HepG2 (cell line): ENCODE results near the gene C1QL2. TPM values are rescaled to one million over a fixed set of nuclear protein-coding genes. Genes with fewer than 3 reads are reported as not detected.

Source experiments
- ATAC-seq: fragments of 200-7000 bp; cut with Tn5 transposase; 3 replicates; pipeline ENCODE4 v1.9.1; 2020; ENCODE audit warnings: mild to moderate bottlenecking, moderate library complexity
- BruUV-seq: library from RNA; stranded (reverse); fragments of 400-500 nt; replicated peaks from 2 replicates; lab custom pipeline; 2021; lab: Mats Ljungman, UMichigan
- CTCF ChIA-PET: fragments of 300-600 bp; formaldehyde crosslinking; extraction: SDS; loops from one replicate; lab custom pipeline; 2021; ENCODE audit warnings: low total read pairs, inconsistent platforms, low intra/inter-chr PET ratio; lab: Yijun Ruan, JAX
- POLR2A ChIA-PET: fragments of 350-600 bp; sonication (Branson Sonifier 250); formaldehyde crosslinking; loops from one replicate; lab custom pipeline; 2020; ENCODE audit warnings: antibody characterized with exemption, inconsistent platforms; lab: Yijun Ruan, JAX
- DNase-seq: peaks from one replicate; pipeline ENCODE4 v3.0.0-alpha.2; 2015; ENCODE audit warnings: low spot score
- FAIRE-seq: peaks from 3 replicates; lab custom pipeline; 2011; peaks lifted over from hg19 to GRCh38; lab: Jason Lieb, UNC
- H2AFZ ChIP-seq: one replicate; pipeline ENCODE4 v1.6.1; 2011; ENCODE audit warnings: low read length, inconsistent platforms
- H3K27ac ChIP-seq: fragments of 300-600 bp; 3 replicates; pipeline ENCODE4 v1.8.0; 2011; ENCODE audit warnings: mixed run types, mild to moderate bottlenecking, mixed read lengths, low read length, inconsistent platforms; ENCODE audit not compliant: insufficient read depth; ENCODE audit errors: extremely low read length
- H3K27me3 ChIP-seq, 2 experiments: fragments of 200-600 bp in 1 of 2; 2 replicates in 1 of 2; 3 replicates in 1 of 2; pipeline versions ENCODE4 v1.6.0 to v1.8.0; 2011; ENCODE audit warnings: low read length in 2 of 2, mild to moderate bottlenecking in 2 of 2, moderate library complexity in 2 of 2, inconsistent platforms in 1 of 2; ENCODE audit not compliant: insufficient read depth in 2 of 2, control insufficient read depth in 1 of 2
- H3K36me3 ChIP-seq, 2 experiments: fragments of 200-600 bp in 1 of 2; replicated peaks in 1 of 2; 2 replicates in 1 of 2; 3 replicates in 1 of 2; pipeline versions ENCODE4 v1.5.1 to v1.8.0; 2011; ENCODE audit warnings: low read length in 2 of 2, inconsistent platforms in 1 of 2; ENCODE audit not compliant: insufficient read depth in 2 of 2, control insufficient read depth in 1 of 2
- H3K4me1 ChIP-seq: 2 replicates; pipeline ENCODE4 v1.5.1; 2012; ENCODE audit warnings: low read length, inconsistent platforms; ENCODE audit not compliant: insufficient read depth
- H3K4me2 ChIP-seq: 2 replicates; pipeline ENCODE4 v1.6.0; 2011; ENCODE audit warnings: low read depth, low read length, inconsistent platforms
- H3K4me3 ChIP-seq, 3 experiments: fragments of 200-600 bp in 1 of 3; sonication (generic), shearing (Covaris generic) in 1 of 3; replicated peaks in 1 of 3; 2 replicates each; pipeline ENCODE4 v1.5.1; 2011 to 2016; ENCODE audit warnings: low read length in 3 of 3, inconsistent platforms in 2 of 3, low read depth in 2 of 3, mild to moderate bottlenecking in 2 of 3, control low read depth in 1 of 3, mixed read lengths in 1 of 3; ENCODE audit not compliant: insufficient read depth in 1 of 3
- H3K79me2 ChIP-seq: one replicate; pipeline ENCODE4 v1.6.1; 2011; ENCODE audit warnings: low read length, inconsistent platforms; ENCODE audit not compliant: insufficient read depth
- H3K9ac ChIP-seq: 2 replicates; pipeline ENCODE4 v1.6.0; 2011; ENCODE audit warnings: mild to moderate bottlenecking, low read depth, low read length, inconsistent platforms; ENCODE audit not compliant: insufficient read depth
- H3K9me3 ChIP-seq: 2 replicates; pipeline ENCODE4 v1.5.1; 2012; ENCODE audit warnings: mild to moderate bottlenecking, low read length
- H4K20me1 ChIP-seq: 2 replicates; pipeline ENCODE4 v1.6.0; 2011; ENCODE audit warnings: inconsistent platforms, mild to moderate bottlenecking, low read length, moderate library complexity; ENCODE audit not compliant: insufficient read depth
- CTCF ChIP-seq: sonication (generic); formaldehyde crosslinking; IDR thresholded peaks from 2 replicates; pipeline ENCODE4 v1.5.0; 2020; ENCODE audit warnings: mild to moderate bottlenecking, missing genetic modification reagents, moderate library complexity
- DPF2 ChIP-seq: sonication (generic); formaldehyde crosslinking; IDR thresholded peaks from 2 replicates; pipeline ENCODE4 v1.4.0; 2020; ENCODE audit warnings: mild to moderate bottlenecking, low read depth, missing genetic modification reagents, borderline replicate concordance
- GLMP ChIP-seq: sonication (generic); formaldehyde crosslinking; IDR thresholded peaks from 2 replicates; pipeline ENCODE4 v1.9.0; 2021; ENCODE audit warnings: missing genetic modification reagents, mild to moderate bottlenecking, borderline replicate concordance
- PBX2 ChIP-seq: IDR thresholded peaks from 2 replicates; pipeline ENCODE4 v1.6.1; 2016; ENCODE audit warnings: control low read depth
- SOX6 ChIP-seq, 2 experiments: fragments of 450-650 bp in 1 of 2; sonication (generic) in 1 of 2; formaldehyde crosslinking in 1 of 2; IDR thresholded peaks; 2 replicates each; pipeline versions ENCODE4 v1.4.0 to v1.6.1; 2017 to 2020; ENCODE audit warnings: antibody characterized with exemption in 1 of 2, mild to moderate bottlenecking in 1 of 2, missing genetic modification reagents in 1 of 2
- STAG1 ChIP-seq: sonication (generic); formaldehyde crosslinking; IDR thresholded peaks from 2 replicates; pipeline ENCODE4 v1.4.0; 2020; ENCODE audit warnings: missing genetic modification reagents
- TRIM24 ChIP-seq: sonication (generic); formaldehyde crosslinking; IDR thresholded peaks from 2 replicates; pipeline ENCODE4 v1.8.0; 2022; ENCODE audit warnings: mild to moderate bottlenecking, missing genetic modification reagents
- U2AF2 ChIP-seq: fragments of 200-400 bp; formaldehyde crosslinking; IDR thresholded peaks from 2 replicates; pipeline ENCODE4 v1.6.1; 2017; ENCODE audit warnings: low read depth, mild to moderate bottlenecking, low read length
- ZNF576 ChIP-seq: sonication (generic); formaldehyde crosslinking; IDR thresholded peaks from 2 replicates; pipeline ENCODE4 v1.4.0; 2020; ENCODE audit warnings: mild to moderate bottlenecking, missing genetic modification reagents
- WGBS: methylation state at CpG from one replicate; pipeline ENCODE4 v1.1.6; 2017; ENCODE audit warnings: low lambda C conversion rate; 5-methylcytosine and 5-hydroxymethylcytosine counted together
- in situ Hi-C: cut with HindIII; loops from 2 replicates; pipeline ENCODE4 v1.10.0; 2017; ENCODE audit warnings: low pct_unique_long_range_greater_than_20kb; ENCODE audit not compliant: extremely low pct_ligation_motif_present
- intact Hi-C: fragments of 100-400 bp; cut with micrococcal nuclease; formaldehyde crosslinking; loops from one replicate; pipeline ENCODE4 v1.10.0; 2022; ENCODE audit not compliant: unreplicated experiment
- polyA plus RNA-seq, 8 experiments: library from polyadenylated mRNA; depleted of rRNA in 3 of 8; stranded (reverse) in 7 of 8; unstranded in 1 of 8; fragments of >200 nt; fragmentation: Illumina TruSeq in 4 of 8; extraction: Trizol in 4 of 8; gene quantifications; 2 replicates each; pipeline versions ENCODE4 v1.2.1 to v1.2.3, GENCODE V29; 2011 to 2016; ENCODE audit warnings: low read depth in 4 of 8, missing spikeins in 1 of 8, mixed read lengths in 1 of 8; ENCODE audit not compliant: insufficient read depth in 1 of 8
- total RNA-seq, 5 experiments: library from RNA; depleted of rRNA; stranded (reverse); fragments of >200 nt; fragmentation: Illumina TruSeq; extraction: Trizol; gene quantifications; 2 replicates each; pipeline ENCODE4 v1.2.3, GENCODE V29; 2016; ENCODE audit warnings: low read depth in 1 of 5

Gene C1QL2
- total and polyA plus RNA-seq, 2 of the 13 experiments (the other 11 are each of a cell fraction or from before 2014, with no cell fraction given): not detected

- no peaks in the 10 kb centered on the region for H4K20me1 ChIP-seq
- no peaks in the 10 kb centered on the region for H3K36me3 ChIP-seq
- H3K4me1 ChIP-seq: peaks cover 17% of the 10 kb centered on the region
- no peak for DNase-seq
- H3K9me3 ChIP-seq: no peaks in the 10 kb centered on the region
- TF ChIP-seq CTCF (CRISPR knock-in tag) (peak; percentile 47), TRIM24 (CRISPR knock-in tag) (no peak), STAG1 (CRISPR knock-in tag) (peak; percentile 41)
- ChIA-PET POLR2A (no interaction called here), CTCF (interaction anchor here (1.1 kb wide), 1 partner anchor 98 kb away, joined by 3 read pairs; no protein-coding TSS in a partner anchor)
- no peaks in the 10 kb centered on the region for H3K79me2 ChIP-seq
- FAIRE-seq: no peak
- in situ Hi-C loops (no loop called here), intact Hi-C loops (no loop called here)
- peaks cover 0 to 3% of the 10 kb centered on the region in 2 experiments; a peak in 1 of 5 replicates for H3K27me3 ChIP-seq
- no peak overlapping the region for H2AFZ ChIP-seq
- ATAC-seq: peak; percentile 62
- no peak overlapping the region for H3K27ac ChIP-seq
- no TSS peak for BruUV-seq
- H3K4me3 ChIP-seq: no peak overlapping the region
- no peak overlapping the region for H3K9ac ChIP-seq
- no peak overlapping the region for H3K4me2 ChIP-seq
- WGBS: 15% methylated on average over 6 of the region's 6 CpGs
These were observed 34.3 kb upstream of the C1QL2 start for GRCh38 chr2:119192893-119193292.

- FAIRE-seq: no peak
- DNase-seq: no peak
- H3K4me2 ChIP-seq: no peak overlapping the region
- TF ChIP-seq ZNF576 (no peak), U2AF2 (no peak), DPF2 (CRISPR knock-in tag) (no peak), GLMP (CRISPR knock-in tag) (no peak), SOX6 (IDR thresholded peaks at IDR 0.05) (no peak), SOX6 (CRISPR knock-in tag; IDR thresholded peaks at IDR 0.05) (no peak), PBX2 (0 out of 2 replicates have a peak, but pooled peaks have one; percentile 22)
These were observed 32.0 kb upstream of the C1QL2 start for GRCh38 chr2:119190321-119191111.

More at GRCh38 chr2:119190321-119191111, 32.0 kb upstream of the C1QL2 start:
- Histone ChIP-seq H3K4me3 (no peak overlapping the region), H3K9ac (no peak overlapping the region), H3K9me3 (no peaks in the 10 kb centered on the region), H3K27me3 (0 out of 5 replicates have a peak, but pooled peaks cover 0 to 5% of the 10 kb centered on the region in 2 experiments), H3K27ac (no peak overlapping the region), H4K20me1 (no peaks in the 10 kb centered on the region), H3K4me1 (no peaks in the 10 kb centered on the region), H2AFZ (no peak overlapping the region), H3K36me3 (no peaks in the 10 kb centered on the region), H3K79me2 (no peaks in the 10 kb centered on the region)
- in situ Hi-C loops (no loop called here), intact Hi-C loops (no loop called here)
- ChIA-PET POLR2A (no interaction called here), CTCF (no interaction called here)
- WGBS: 9% methylated on average over 8 of the region's 8 CpGs
- ATAC-seq: no peak
- no TSS peak for BruUV-seq
